GM21360 (cell line): ENCODE measurements around the gene SELENBP1.

Experiments
- ATAC-seq: cut with Tn5 transposase; IDR thresholded peaks from one replicate; pipeline ENCODE4 v1.9.1; 2021; ENCODE audit warnings: mild to moderate bottlenecking, moderate library complexity; ENCODE audit not compliant: unreplicated experiment

Gene SELENBP1

DNA sequence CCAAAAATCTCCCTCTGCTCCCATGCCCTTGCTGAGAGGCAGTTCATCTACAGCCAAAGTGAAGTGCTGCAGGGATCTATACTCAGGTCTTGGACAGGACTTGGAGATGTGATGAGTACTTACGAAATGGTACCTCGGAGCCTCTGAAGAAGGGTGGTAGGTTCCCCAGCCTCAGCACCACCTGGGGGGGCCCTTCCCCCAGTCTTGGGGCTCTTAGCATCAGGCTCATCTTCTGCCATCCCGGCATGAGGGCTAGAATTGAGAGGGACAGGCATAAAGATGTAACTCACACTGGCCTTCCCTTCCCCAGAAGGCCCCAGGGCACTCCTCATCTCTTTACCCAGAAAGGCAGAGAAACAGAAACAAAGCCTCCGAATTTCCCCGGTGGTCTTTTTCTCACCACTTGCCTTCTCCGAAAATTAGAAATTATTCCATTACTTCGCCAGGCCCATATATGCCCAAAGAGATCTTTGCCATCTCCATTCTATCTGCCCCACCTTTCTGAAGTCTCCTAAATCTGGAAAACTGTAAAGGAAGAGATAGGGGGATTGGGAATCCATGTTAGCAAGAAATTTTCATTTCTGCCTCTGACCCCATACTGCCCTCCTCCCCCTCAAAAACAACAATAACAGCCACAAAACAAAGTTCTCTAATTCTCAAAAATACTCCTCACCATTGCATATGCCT lies 26.3 kb downstream of the SELENBP1 start:
- no peak for ATAC-seq

DNA sequence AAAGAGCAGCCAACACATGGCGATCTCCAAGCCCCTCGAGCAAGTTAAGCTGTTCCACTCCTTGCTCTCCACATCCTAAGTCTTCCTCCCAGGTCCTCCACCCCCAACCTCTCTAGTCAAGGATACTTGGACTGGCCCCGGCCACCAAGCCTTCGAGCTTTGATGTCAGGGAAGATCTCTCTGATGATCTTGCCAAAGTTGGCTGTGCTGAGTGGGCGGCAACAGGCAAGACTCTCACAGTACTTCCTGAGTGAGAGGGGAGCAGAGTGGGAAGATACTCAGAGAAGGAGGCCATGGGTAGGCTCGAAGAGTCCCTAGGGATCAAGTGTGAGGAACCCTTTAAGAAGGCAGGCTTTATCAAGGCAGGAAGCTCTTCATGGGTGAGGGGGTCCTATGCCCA lies 28.2 kb downstream of the SELENBP1 start:
- ATAC-seq = no peak

DNA sequence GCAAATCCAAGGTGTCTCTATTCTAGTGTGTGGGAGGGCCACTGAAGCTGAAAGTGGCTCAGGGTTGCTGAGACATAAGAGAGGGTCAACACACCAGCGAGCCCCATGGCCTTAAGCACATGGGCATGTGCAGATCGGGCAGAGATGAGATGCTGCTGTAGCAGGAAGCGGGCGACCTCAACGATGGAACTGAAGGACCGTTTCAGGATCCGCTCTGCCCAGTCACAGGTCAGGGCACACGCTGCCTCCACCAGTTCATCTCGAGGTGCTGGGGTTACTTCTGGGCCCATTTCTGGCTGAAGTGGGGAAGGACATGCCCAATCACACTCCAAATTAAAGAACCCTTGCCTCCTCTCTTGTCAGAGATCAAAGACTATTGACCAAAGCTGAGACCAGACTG lies 28.9 kb downstream of the SELENBP1 start:
- ATAC-seq = no peak

DNA sequence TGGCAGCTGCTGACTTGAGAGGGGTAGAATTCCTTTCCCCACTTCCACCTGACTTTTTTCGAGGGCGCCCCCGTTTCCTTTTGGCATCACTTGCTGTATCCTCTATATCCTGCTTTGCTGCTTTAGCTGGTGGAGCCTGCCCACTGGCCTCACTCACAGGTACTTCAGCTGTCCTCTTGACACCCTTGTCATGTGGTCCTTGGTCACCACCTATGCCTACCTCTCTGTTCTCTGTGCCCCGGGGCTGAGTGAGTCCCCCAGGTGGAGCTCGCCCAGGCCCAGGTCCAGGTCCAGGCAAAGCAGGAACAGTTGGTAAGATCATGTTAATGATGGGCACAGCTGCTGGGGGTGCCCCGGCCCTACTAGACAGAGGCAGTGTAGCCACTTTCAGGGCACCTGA lies 29.9 kb downstream of the SELENBP1 start:
- ATAC-seq = no peak

DNA sequence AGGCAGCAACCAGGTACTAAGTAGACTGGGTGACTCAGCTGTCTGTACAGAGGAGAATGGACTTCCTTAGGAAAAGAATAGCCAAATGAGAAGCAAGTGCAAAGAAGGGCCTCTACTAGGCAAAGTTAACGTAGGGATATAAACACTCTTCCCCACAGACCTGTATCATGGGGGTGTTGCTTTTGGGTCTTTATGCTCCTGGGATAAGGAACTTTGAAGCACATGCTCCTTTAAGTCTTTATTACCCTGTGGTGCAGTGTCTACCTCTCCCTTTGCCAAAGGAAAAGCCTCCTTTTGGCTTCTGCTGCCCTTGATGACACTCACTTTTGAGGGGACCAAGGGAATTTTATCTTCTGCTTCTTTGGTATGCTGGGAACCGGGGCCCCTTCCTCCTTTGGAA lies 30.5 kb downstream of the SELENBP1 start:
- no peak for ATAC-seq

DNA sequence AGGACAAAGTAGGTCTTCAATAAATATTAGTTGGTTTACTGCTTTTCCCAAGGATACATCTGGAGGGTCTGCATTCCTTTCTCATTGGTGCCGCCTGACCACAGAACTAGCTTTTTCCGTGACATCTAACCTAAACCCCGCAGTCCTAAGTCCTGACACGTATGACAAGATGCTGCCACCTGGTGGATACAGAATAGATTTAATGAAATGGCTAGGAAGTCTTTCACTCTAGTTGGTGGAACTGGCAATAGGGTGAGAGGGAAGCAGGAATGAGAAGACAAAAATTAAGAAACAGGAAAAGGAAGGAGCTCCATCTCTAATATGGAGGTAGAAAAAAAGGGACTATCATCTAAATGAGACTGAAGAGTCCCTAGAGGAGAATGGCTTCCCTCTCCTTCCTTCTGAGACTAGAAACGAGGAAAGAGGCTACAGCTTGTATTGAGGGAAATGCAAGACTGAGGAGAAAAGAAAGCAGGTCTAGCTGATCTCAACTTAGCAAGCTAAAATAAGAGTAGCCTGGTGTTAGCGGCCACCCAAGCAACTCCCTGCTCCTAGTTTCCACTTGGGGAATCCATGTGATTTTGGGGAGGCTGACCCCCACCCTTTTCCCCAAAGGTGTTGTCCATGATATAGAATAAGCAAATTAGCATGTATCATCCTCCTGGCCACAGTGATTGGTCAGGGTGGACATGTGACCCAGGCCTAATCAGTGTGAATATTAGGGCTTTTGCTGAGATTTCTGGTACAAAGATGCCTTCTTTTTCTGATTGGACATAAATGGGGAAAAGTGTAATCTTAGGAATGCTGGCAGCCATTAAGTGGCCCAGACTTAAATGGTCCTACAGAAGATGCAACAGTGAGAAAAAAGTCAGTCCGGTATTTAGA lies 31.4 kb downstream of the SELENBP1 start:
- ATAC-seq = no peak

DNA sequence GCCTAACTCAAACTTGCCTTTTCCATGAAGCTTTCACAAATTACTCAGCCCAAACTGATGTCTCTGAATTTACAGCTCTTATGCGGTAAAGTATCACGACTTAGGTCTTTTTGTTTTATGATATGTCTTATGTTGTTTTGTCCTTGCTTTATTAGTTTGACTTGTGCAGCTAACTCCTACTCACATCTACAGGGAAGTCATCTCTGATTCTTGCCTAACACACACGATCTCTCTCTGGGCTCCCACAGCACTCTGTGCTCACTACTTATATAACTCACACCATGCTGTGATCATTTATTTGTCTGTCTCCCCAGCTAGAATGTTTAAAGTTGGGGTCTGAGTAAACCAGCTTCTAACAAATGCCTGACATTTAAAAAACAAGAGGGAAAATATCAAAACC lies 35.9 kb downstream of the SELENBP1 start:
- ATAC-seq = no peak

DNA sequence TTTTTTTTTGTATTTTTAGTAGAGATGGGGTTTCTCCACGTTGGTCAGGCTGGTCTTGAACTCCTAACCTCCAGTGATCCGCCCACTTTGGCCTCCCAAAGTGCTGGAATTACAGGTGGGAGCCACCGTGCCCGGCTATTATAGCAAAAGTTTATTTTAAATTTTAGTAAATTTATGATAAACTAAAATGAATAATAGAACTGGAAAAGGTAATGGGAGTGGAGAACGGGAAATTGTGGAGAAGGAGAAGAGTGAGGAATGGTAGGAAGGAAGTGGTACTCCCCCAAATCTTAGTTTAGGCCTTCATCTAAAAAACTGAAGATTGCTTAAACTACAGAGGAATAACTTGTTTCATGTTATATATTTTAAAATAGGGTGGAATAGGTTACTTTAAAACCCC lies 37.7 kb downstream of the SELENBP1 start:
- no peak for ATAC-seq

DNA sequence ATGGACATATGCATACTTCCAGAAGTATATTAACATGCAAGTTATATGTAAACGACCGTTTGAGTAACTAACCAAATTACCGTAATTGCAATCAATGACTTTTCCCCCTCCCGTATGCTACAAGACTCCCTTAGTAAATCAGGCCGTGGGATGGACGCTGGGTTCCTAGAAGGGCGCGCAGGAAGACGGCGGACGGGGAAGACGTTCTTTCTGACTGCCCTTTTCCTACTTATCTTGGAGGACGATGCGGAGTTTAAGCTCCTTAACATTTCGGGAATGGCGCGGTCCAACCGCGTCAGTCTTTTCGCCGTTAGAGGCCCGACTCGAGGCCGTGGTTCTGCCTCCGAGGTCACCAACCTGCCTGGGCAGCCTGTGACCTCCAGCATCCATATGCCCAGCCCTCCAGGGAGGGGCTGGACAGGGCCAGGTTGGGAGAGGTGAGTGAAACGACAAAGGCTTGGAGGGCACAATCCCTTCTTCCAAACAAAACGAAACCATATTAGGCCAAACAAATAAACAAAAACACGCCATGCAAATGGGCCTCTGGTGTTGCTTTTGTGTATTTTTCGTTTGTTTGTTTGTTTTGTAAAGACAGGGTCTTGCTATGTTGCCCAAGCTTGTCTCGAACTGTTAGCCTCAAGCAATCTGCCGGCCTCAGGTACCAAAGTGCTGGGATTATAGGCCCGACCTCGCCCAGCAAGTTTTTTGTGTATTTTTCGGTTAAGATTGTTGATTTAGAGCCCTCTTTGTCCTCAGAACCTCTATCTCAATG lies 44.4 kb downstream of the SELENBP1 start:
- no peak for ATAC-seq

DNA sequence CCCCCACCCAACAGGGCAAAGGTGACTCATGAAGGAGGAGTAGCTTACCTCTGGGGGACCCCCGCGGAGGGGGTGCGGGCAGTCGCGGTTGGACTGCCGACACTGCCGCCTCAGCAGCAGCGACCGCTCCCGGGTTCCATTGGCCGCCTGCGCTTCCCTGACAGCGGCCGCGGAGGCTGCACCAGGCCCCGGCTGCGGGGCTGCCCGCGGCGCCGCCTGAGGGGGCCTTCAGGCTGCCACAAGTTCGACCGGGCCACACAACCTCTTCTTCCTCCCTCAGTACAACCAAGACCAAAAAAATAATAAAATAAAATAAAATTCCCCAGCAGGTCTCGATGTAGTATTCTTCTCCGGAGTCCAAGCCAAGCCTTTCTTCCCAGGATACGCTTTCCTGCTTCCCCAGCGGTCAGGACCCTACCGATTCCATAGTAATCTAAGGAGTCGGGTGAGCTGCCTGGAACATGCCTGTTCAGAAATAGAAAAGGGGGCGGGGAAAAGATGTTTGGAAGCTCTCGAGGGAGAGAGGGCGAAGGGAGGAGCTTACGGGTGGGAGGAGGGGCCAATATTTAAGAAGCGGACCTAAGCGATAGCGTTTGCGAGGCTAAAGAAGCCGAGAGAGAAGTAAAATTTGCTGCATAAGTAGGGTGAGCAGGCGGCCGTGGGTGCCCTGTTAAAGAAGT lies 45.1 kb downstream of the SELENBP1 start, which contains the start of gene PI4KB:
PI4KB (minus strand) TSS at position 194 of the 680 bp plus-strand sequence. CDS start 10,935 bp downstream, outside the sequence.
- ATAC-seq = peak; percentile 80

DNA sequence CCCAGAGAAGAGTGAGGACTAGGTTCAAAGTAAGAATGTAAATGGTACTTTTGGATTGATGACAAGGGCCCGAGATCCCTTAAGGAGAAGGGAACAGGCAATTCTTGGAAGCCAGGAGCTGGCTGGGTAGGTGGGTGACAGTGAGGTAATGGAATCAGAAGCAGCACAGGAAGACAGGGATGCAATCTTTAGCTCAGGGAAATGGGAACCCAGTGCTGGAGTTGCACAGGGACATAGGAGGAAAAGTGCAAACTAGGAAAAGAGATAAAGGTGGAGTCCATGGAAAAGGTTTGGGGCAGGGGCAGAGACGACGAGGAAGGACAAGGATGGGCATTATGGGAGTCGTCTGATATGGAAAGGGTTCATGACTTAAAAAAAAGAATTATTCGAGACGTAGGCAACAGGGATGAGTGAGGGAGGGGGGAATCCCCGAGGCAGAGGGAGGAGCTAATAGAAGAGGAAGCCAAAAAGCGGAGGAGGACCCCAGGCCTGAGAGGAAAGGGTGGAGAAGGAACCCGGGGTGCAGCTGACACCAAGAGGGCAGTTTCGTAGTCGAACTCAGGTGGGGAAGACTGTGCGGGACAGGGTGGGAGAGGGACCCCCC lies 45.8 kb downstream of the SELENBP1 start:
- ATAC-seq = no peak

DNA sequence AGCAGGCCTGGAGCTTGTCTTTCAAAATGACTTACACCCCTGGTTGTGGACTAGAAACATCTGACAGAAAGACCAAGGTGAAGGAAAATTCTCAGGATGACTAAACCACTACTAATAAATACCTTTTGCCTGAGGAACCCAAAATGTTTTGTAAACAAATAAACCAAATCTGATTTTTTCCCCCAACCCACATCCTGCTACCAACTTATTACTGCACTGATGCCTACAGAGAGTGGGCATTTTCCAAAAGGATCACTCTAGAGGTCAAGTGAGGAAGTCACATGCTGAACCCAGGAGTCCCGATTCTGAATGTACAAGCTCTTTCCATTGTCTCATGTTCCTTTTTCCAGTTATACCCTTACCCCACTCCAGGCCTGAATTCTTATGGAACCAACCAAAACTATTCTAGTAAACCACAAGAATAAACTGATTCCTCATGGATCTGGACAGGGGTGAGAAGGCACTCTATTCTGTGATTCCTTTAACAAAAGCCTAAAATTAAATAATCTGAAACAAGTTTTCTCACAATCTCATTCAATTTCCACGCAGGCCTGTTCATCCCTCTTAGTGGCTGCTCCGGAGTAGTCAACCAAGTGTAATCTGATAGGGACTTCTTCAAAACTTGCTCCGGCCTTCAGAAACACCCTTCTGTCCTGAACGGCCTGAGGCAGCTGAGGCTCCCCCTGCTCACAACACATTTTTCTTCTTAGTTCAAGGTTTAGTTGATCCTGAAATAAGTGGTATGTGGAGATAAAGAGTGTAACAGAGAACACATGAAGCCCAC lies 46.7 kb downstream of the SELENBP1 start:
- ATAC-seq = no peak

DNA sequence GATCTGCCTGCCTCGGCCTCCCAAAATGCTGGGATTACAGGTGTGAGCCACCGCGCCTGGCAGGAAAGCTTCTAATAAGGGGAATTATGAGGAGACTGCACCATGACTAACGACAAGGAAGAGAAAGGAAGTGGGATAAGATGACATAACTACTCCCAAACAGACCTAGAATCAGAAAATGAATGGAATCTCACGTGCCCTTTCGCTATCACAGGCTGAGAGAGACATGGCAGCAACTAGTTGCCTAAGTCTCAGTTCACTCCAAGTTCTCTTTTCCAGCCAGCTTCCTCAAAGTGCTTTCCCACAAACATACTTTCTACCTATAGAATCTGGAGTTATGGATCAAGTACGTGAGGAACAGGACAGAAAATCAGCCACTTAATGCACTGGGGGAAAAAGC lies 47.3 kb downstream of the SELENBP1 start:
- ATAC-seq = no peak

DNA sequence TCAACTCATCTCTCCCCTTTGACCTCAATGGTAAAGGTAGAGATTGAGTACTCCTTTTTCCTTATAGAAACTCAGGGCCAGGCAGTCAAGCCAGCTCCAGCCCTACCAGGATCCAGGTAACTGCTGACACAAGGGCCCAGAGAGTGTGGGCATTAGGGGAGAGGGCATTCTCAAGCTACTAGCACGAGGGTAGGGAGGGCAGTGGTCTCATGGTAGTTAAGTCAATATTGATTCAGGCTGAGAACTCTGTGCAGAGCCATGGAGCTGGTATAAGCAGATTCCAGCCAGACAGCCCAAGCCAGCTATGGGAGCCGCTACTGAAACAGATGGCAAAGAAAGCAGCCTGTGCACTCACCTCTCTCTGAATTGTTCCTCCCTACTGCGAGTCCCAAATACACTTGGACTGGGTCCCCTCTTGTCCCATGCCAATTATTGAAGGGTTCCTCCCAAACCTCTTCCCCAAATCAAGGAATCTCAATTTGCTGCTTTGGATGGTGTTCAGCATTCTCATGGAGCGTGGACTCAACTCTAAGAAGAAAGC lies 48.0 kb downstream of the SELENBP1 start:
- ATAC-seq = no peak

DNA sequence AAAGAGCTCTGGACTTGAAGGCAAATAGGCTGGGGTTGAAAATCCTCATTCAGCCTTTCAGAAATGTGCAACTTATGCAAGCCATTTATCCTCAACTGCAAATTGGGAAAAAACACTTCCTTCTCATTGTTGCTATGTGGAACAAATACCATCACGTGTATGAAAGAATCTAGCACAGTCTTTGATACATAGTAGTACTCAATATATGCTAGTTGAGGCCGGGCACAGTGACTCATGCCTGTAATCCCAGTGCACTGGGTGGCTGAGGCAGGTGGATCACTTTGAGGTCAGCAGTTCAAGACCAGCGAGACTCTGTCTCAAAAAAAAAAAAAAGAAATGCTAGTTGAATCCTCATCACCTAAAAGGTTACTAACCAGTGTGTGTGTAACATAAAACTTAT lies 53.5 kb downstream of the SELENBP1 start:
- no peak for ATAC-seq

DNA sequence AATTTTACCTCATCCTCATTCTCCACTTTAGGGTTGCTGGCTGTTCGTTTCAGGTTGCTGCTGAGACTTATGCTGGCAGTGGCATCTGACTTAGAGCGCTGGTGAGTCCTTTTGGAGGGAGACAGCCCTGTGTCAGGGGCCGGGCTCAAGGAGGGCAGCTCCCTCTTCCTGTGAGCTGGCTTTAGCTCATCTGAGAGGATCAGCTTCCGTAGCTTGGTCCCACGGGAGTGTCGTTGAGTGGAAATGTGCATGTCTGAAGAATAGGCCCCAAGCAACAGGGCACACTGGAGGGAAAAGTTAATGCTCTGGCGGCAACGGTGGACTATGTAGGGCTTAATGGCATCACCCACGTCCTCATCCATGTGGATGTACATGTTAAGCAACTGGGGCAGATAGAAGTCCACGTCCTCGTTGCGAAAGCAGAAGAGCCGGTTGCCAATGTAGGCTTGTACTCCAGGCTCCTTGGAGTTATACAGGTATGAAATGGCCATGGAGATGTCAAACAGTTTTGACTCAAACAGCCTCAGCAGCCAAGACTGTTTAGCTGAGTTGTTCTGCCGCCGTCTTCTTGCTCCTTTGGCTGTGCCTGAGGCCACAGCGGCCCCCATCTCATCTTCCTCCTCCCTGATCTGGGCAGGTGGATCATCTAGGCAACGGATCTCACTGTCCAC lies 56.8 kb downstream of the SELENBP1 start:
- ATAC-seq = no peak
